ENCODE measurements around the gene UTS2R.

DNA sequence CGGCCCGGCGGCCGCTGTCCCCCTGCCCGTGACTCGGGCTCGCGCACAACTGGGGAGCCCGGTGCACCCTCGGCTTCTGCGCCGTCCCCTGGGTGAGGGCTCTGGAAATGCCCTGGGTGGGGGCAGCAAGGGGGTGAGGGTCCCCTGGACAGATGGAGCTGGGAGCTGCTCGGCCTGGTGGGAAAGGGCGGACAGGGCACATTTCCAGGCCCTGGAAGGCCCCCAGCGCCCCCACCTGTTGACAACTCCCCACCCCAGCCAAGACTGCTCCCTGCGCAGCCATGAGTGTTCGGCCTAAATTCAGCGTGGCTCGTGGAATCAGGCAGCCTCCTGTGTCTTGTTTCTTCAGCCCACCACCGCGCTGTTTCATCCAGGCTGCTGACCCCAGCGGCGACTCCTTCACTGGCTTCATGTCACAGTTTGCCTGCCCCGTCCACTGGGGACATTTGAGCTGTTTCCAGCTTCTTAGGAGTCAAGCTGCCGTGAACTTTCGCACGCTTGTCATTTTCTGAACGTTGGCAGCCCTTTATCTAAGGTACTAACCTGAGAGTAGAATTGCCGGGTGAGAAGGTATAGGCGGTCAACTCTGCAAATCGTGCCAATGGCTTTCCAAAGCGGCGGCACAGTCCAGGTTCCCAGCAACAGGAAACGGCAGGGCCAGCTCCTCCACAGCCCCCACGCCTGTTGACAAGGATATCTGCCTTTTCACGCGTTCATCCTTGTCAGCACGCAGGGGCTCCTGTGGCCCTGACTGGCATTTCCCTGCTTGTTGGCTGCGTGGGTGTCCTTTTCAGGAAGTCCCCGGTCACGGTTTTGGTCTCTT is 895 bp downstream of the UTS2R start:
- TF ChIP-seq, protein P1, sequence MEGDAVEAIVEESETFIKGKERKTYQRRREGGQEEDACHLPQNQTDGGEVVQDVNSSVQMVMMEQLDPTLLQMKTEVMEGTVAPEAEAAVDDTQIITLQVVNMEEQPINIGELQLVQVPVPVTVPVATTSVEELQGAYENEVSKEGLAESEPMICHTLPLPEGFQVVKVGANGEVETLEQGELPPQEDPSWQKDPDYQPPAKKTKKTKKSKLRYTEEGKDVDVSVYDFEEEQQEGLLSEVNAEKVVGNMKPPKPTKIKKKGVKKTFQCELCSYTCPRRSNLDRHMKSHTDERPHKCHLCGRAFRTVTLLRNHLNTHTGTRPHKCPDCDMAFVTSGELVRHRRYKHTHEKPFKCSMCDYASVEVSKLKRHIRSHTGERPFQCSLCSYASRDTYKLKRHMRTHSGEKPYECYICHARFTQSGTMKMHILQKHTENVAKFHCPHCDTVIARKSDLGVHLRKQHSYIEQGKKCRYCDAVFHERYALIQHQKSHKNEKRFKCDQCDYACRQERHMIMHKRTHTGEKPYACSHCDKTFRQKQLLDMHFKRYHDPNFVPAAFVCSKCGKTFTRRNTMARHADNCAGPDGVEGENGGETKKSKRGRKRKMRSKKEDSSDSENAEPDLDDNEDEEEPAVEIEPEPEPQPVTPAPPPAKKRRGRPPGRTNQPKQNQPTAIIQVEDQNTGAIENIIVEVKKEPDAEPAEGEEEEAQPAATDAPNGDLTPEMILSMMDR (IDR thresholded peaks at IDR 0.05) = peak in 3 of 7 experiments; percentile 35 to 45 (median 40)
- TF ChIP-seq POLR2A (IDR thresholded peaks at IDR 0.05) = peak in 1 of 3 donors; percentile 13

Data from body of pancreas (tissue), 4 donors.